ENCODE results near the gene PYCR2. TPM values are rescaled to one million over a fixed set of nuclear protein-coding genes. Genes with fewer than 3 reads are reported as not detected.
"Not testable (repeated sequence)": the region's sequence is repeated elsewhere in the genome, so short reads cannot be mapped to it uniquely, and the experiment has no call there.

PYCR2 gene
- total and polyA plus RNA-seq, 2 donors (not counting 1 experiment from before 2014, with no cell fraction given) = 28.6 to 32.4 TPM

DNA sequence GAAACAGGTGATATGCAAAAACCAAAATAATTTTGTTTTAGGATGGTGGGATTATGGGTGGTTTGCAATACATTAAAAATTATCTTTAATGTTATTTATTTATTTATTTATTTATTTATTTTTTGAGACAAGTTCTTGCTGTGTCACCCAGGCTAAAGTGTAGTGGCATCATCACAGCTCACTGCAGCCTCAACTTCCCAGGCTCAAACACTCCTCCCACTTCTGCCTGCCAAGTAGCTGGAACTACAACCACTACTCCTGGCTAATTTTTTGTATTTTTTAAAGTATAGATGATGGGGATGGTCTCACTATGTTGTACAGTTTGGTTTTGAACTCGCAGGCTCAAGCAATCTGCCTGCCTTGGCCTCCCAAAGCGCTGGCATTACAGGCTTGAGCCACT lies 6.5 kb upstream of the PYCR2 start:
- H3K27me3 ChIP-seq (ENCODE audit: control insufficient read depth, insufficient read depth, low read length) = no peaks in the 10 kb centered on the region
- no peak overlapping the region for H3K27ac ChIP-seq (ENCODE audit: insufficient read depth, low read length)
- H2AFZ ChIP-seq (ENCODE audit: low read length) = no peak overlapping the region
- H3K4me1 ChIP-seq (ENCODE audit: control insufficient read depth, extremely low read depth, insufficient read depth, low read length) = no peaks in the 10 kb centered on the region
- no peak overlapping the region for H3K9ac ChIP-seq (ENCODE audit: insufficient read depth, low read length)
- no peak overlapping the region for H3K4me2 ChIP-seq (ENCODE audit: extremely low read depth, insufficient read depth, low read length)
- TF ChIP-seq, protein P1, sequence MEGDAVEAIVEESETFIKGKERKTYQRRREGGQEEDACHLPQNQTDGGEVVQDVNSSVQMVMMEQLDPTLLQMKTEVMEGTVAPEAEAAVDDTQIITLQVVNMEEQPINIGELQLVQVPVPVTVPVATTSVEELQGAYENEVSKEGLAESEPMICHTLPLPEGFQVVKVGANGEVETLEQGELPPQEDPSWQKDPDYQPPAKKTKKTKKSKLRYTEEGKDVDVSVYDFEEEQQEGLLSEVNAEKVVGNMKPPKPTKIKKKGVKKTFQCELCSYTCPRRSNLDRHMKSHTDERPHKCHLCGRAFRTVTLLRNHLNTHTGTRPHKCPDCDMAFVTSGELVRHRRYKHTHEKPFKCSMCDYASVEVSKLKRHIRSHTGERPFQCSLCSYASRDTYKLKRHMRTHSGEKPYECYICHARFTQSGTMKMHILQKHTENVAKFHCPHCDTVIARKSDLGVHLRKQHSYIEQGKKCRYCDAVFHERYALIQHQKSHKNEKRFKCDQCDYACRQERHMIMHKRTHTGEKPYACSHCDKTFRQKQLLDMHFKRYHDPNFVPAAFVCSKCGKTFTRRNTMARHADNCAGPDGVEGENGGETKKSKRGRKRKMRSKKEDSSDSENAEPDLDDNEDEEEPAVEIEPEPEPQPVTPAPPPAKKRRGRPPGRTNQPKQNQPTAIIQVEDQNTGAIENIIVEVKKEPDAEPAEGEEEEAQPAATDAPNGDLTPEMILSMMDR (conservative IDR thresholded peaks at IDR 0.05 in 1 of 2, IDR thresholded peaks at IDR 0.05 in 1 of 2; ENCODE audit: low read depth in 1 of 2, low read length in 2 of 2) = no peak
- no peak for TF ChIP-seq EZH2 (IDR thresholded peaks at IDR 0.05; ENCODE audit: low read length, missing control alignments)
- H3K79me2 ChIP-seq (ENCODE audit: control insufficient read depth, insufficient read depth, low read length) = no peaks in the 10 kb centered on the region
- H3K9me3 ChIP-seq (ENCODE audit: control insufficient read depth, insufficient read depth, low read depth, low read length) = no peaks in the 10 kb centered on the region
- H4K20me1 ChIP-seq (ENCODE audit: control insufficient read depth, extremely low read depth, insufficient read depth, low read length) = no peaks in the 10 kb centered on the region
- DNase-seq (ENCODE audit: low read depth in 2 of 2) = no peak
- H3K36me3 ChIP-seq (ENCODE audit: control insufficient read depth, insufficient read depth, low read length) = no peaks in the 10 kb centered on the region
- no peak overlapping the region for H3K4me3 ChIP-seq (replicated peaks in 1 of 4; ENCODE audit: control extremely low read depth in 1 of 4, insufficient read depth in 1 of 4, low read depth in 3 of 4, low read length in 4 of 4)

DNA sequence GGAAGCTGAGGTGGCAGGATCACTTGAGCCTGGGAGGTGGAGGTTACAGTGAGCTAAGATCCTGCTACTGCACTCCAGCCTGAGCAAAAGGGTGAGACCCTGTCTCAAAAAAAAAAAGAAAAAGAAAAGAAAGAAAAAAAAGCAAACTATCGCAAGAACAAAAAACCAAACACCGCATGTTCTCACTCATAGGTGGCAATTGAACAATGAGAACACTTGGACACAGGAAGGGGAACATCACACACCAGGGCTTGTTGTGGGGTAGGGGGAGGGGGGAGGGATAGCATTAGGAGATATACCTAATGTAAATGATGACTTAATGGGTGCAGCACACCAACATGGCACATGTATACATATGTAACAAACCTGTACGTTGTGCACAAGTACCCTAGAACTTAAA lies 5.4 kb upstream of the PYCR2 start:
- not testable (repeated sequence) for H3K79me2 ChIP-seq (ENCODE audit: control insufficient read depth, insufficient read depth, low read length); H2AFZ ChIP-seq (ENCODE audit: low read length); H3K9ac ChIP-seq (ENCODE audit: insufficient read depth, low read length); H3K4me1 ChIP-seq (ENCODE audit: control insufficient read depth, extremely low read depth, insufficient read depth, low read length); H3K9me3 ChIP-seq (ENCODE audit: control insufficient read depth, insufficient read depth, low read depth, low read length); H4K20me1 ChIP-seq (ENCODE audit: control insufficient read depth, extremely low read depth, insufficient read depth, low read length); H3K4me2 ChIP-seq (ENCODE audit: extremely low read depth, insufficient read depth, low read length); DNase-seq (ENCODE audit: low read depth in 2 of 2); H3K27ac ChIP-seq (ENCODE audit: insufficient read depth, low read length); H3K27me3 ChIP-seq (ENCODE audit: control insufficient read depth, insufficient read depth, low read length); H3K4me3 ChIP-seq (replicated peaks in 1 of 4; ENCODE audit: control extremely low read depth in 1 of 4, insufficient read depth in 1 of 4, low read depth in 3 of 4, low read length in 4 of 4); H3K36me3 ChIP-seq (ENCODE audit: control insufficient read depth, insufficient read depth, low read length)

DNA sequence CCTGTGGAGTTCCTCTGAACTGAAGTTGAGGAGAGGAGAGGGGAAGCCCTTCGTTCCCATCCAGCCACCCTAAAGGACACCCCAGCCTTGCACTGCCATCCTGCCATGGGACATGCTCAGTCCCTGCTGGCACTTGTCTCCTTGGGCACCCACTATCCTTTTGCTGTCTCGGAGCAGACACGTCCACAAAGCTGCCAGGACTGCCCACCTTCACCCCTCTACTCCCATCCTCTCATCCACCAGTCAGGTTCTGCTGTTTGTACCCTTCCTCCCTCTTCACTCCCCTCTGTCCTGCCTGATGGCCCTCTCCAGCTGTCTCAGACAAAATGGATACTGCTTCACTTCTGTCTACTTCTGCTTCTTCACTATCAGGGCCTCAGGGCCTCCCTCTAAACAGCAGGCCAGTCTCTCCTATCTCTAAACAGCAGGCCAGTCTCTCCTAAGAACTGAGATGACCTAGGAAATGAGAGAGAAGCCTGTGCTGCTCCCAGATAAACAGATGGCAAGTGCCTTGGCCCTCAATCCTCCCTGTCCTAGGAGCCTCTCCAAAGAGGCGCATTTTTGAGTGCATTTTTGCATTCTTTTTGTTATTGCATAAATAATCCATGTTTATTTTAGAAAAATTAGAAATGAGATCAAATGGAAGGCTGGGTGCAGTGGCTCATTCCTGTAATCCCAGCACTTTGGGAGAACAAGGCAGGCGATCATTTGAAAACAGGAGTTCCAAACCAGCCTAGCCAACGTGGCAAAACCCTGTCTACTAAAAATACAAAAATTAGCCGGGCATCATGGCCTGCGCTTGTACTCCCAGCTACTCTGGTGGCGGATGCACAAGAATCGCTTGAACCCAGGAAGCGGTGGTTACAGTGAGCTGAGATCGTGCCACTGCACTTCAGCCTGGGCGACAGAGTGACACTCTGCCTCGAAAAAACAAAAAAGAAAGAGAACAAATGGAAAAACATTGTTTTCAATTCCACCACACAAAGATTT lies 4.4 kb upstream of the PYCR2 start:
- H3K79me2 ChIP-seq (ENCODE audit: control insufficient read depth, insufficient read depth, low read length) = peaks cover 3% of the 10 kb centered on the region
- no peak for DNase-seq (ENCODE audit: low read depth in 2 of 2)
- H3K36me3 ChIP-seq (ENCODE audit: control insufficient read depth, insufficient read depth, low read length) = no peaks in the 10 kb centered on the region
- peak overlapping the region; percentile 57 for H2AFZ ChIP-seq (ENCODE audit: low read length)
- no peaks in the 10 kb centered on the region for H3K4me1 ChIP-seq (ENCODE audit: control insufficient read depth, extremely low read depth, insufficient read depth, low read length)
- no peak overlapping the region for H3K27ac ChIP-seq (ENCODE audit: insufficient read depth, low read length)
- H3K9me3 ChIP-seq (ENCODE audit: control insufficient read depth, insufficient read depth, low read depth, low read length) = no peaks in the 10 kb centered on the region
- no peak overlapping the region for H3K9ac ChIP-seq (ENCODE audit: insufficient read depth, low read length)
- no peaks in the 10 kb centered on the region for H3K27me3 ChIP-seq (ENCODE audit: control insufficient read depth, insufficient read depth, low read length)
- no peaks in the 10 kb centered on the region for H4K20me1 ChIP-seq (ENCODE audit: control insufficient read depth, extremely low read depth, insufficient read depth, low read length)
- TF ChIP-seq, protein P1 (conservative IDR thresholded peaks at IDR 0.05 in 1 of 2, IDR thresholded peaks at IDR 0.05 in 1 of 2; ENCODE audit: low read depth in 1 of 2, low read length in 2 of 2) = no peak
- no peak for TF ChIP-seq EZH2 (IDR thresholded peaks at IDR 0.05; ENCODE audit: low read length, missing control alignments)
- H3K4me3 ChIP-seq (replicated peaks in 1 of 4; ENCODE audit: control extremely low read depth in 1 of 4, insufficient read depth in 1 of 4, low read depth in 3 of 4, low read length in 4 of 4) = no peak overlapping the region
- H3K4me2 ChIP-seq (ENCODE audit: extremely low read depth, insufficient read depth, low read length) = no peak overlapping the region

All from fibroblast of lung (primary cell).